Epithelial cell of esophagus (primary cell): ENCODE measurements around the gene CCDC33.

Source experiments
- DNase-seq: peaks from one replicate; pipeline ENCODE4 v3.0.0; 2010; ENCODE audit warnings: low read depth
- H3K4me3 ChIP-seq: 2 replicates; pipeline ENCODE4 v1.5.1; 2011; ENCODE audit warnings: mild to moderate bottlenecking, low read length, control low read depth
- CTCF ChIP-seq: IDR thresholded peaks from 2 replicates; pipeline ENCODE4 v1.5.1; 2011; ENCODE audit warnings: low read depth, mild to moderate bottlenecking, low read length, control low read depth, inconsistent platforms; ENCODE audit not compliant: insufficient read depth; ENCODE audit errors: missing control alignments

The CCDC33 gene

GRCh38 chr15:74270854-74271520, 34.9 kb downstream of the CCDC33 start:
- no peak overlapping the region for H3K4me3 ChIP-seq
- no peak for DNase-seq

GRCh38 chr15:74272812-74273211, 36.7 kb downstream of the CCDC33 start:
- peak; percentile 43 for DNase-seq
- TF ChIP-seq CTCF: no peak
- H3K4me3 ChIP-seq: no peak overlapping the region

More at GRCh38 chr15:74270854-74271520, 34.9 kb downstream of the CCDC33 start:
- TF ChIP-seq CTCF: no peak

- TF ChIP-seq CTCF: no peak
- no peak for DNase-seq
- no peak overlapping the region for H3K4me3 ChIP-seq
Observed at GRCh38 chr15:74274470-74275038, 38.4 kb downstream of the CCDC33 start.

- no peak for DNase-seq
- no peak for TF ChIP-seq CTCF
Observed at GRCh38 chr15:74275957-74276356, 39.8 kb downstream of the CCDC33 start.

GRCh38 chr15:74276560-74276959, 40.4 kb downstream of the CCDC33 start:
- DNase-seq: no peak
- no peak for TF ChIP-seq CTCF
- no peak overlapping the region for H3K4me3 ChIP-seq

More at GRCh38 chr15:74275957-74276356, 39.8 kb downstream of the CCDC33 start:
- H3K4me3 ChIP-seq: no peak overlapping the region

GRCh38 chr15:74277242-74277810, 41.2 kb downstream of the CCDC33 start:
- H3K4me3 ChIP-seq: no peak overlapping the region
- TF ChIP-seq CTCF: no peak
- DNase-seq: no peak
